Gastrocnemius medialis (tissue), 4 donors: Measurements from ENCODE around the gene KRTDAP.

Experiments used
- CTCF ChIP-seq, 5 experiments: fragments of 450-650 bp in 3 of 5; fragments of 200-600 bp in 2 of 5; sonication (generic) in 2 of 5; IDR thresholded peaks in 4 of 5; conservative IDR thresholded peaks in 1 of 5; 1 replicate in 4 of 5; 2 replicates in 1 of 5; pipeline ENCODE4 v1.5.1; 2016 to 2019; ENCODE audit warnings: antibody characterized with exemption in 5 of 5, mild to moderate bottlenecking in 3 of 5, moderate library complexity in 3 of 5
- POLR2A ChIP-seq, 2 donors: fragments of 450-650 bp; IDR thresholded peaks; one replicate each; pipeline ENCODE4 v1.6.1; 2017; ENCODE audit warnings: antibody characterized with exemption in 2 of 2, mild to moderate bottlenecking in 2 of 2, moderate library complexity in 2 of 2

GRCh38 chr19:35529241-35530218, 39.3 kb upstream of the KRTDAP start:
- TF ChIP-seq CTCF (IDR thresholded peaks at IDR 0.05 in 4 of 5, conservative IDR thresholded peaks at IDR 0.05 in 1 of 5), result no peak
- TF ChIP-seq POLR2A (IDR thresholded peaks at IDR 0.05), result no peak
